Esophagus muscularis mucosa (tissue), 3 donors: ENCODE data around the gene SLAMF9.

ENCODE experiments used
- POLR2A ChIP-seq: fragments of 450-650 bp; IDR thresholded peaks from one replicate; pipeline ENCODE4 v1.6.1; 2017; ENCODE audit warnings: antibody characterized with exemption, moderate library complexity, mild to moderate bottlenecking, low read depth
- POLR2AphosphoS5 ChIP-seq, 2 donors: sonication (generic); formaldehyde crosslinking; IDR thresholded peaks; one replicate each; pipeline ENCODE4 v1.6.1; 2017; ENCODE audit warnings: antibody characterized with exemption in 2 of 2
- TF ChIP-seq, protein P1 (sequence below), 3 experiments: fragments of 200-600 bp in 2 of 3; fragments of 450-650 bp in 1 of 3; sonication (generic) in 2 of 3; IDR thresholded peaks; one replicate each; pipeline ENCODE4 v1.5.1; 2017 to 2019; ENCODE audit warnings: antibody characterized with exemption in 3 of 3, mild to moderate bottlenecking in 2 of 3, moderate library complexity in 1 of 3

DNA sequence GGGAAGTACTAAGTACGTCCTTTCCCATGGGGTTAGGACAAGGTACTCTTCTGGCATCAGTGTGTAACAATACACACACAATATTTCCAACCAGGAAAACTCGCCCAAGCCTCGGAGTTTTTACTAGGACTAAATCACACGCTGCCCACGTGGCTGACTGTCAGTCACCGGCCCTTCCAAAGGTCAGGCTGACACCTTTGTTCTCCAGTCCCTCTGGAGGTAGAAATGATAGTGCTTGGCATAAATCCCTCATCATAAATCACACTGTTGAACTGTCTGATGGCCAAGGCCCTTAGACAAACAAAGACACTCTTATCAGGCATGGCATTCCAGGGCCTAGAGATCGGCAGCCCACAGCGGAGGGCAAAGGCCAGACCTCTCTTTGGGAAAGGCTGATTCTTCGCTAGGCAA lies 16.9 kb upstream of the SLAMF9 start:
- TF ChIP-seq POLR2AphosphoS5 (IDR thresholded peaks at IDR 0.05) (no peak), POLR2A (no peak)
- TF ChIP-seq, protein P1, sequence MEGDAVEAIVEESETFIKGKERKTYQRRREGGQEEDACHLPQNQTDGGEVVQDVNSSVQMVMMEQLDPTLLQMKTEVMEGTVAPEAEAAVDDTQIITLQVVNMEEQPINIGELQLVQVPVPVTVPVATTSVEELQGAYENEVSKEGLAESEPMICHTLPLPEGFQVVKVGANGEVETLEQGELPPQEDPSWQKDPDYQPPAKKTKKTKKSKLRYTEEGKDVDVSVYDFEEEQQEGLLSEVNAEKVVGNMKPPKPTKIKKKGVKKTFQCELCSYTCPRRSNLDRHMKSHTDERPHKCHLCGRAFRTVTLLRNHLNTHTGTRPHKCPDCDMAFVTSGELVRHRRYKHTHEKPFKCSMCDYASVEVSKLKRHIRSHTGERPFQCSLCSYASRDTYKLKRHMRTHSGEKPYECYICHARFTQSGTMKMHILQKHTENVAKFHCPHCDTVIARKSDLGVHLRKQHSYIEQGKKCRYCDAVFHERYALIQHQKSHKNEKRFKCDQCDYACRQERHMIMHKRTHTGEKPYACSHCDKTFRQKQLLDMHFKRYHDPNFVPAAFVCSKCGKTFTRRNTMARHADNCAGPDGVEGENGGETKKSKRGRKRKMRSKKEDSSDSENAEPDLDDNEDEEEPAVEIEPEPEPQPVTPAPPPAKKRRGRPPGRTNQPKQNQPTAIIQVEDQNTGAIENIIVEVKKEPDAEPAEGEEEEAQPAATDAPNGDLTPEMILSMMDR (IDR thresholded peaks at IDR 0.05): no peak
